HepG2 (cell line): Measurements from ENCODE around the gene OR10A2.

Experiments
- GABPB1 ChIP-seq: IDR thresholded peaks from 2 replicates; pipeline ENCODE4 v1.6.1; 2016; ENCODE audit warnings: mild to moderate bottlenecking, missing genetic modification reagents, moderate library complexity, missing compliant biosample characterization
- IRF2 ChIP-seq: IDR thresholded peaks from 2 replicates; pipeline ENCODE4 v1.6.1; 2018; ENCODE audit warnings: missing genetic modification reagents, missing compliant biosample characterization
- POLR2A ChIP-seq, 2 experiments: IDR thresholded peaks; 2 replicates each; pipeline ENCODE4 v1.6.1; 2011; ENCODE audit warnings: low read depth in 2 of 2, low read length in 2 of 2, mild to moderate bottlenecking in 1 of 2, moderate library complexity in 1 of 2; ENCODE audit not compliant: insufficient read depth in 1 of 2
- SALL2 ChIP-seq: sonication (generic); formaldehyde crosslinking; IDR thresholded peaks from 2 replicates; pipeline ENCODE4 v1.8.1; 2023; ENCODE audit warnings: mild to moderate bottlenecking, missing genetic modification reagents, inconsistent platforms
- YY1 ChIP-seq: IDR thresholded peaks from 2 replicates; pipeline ENCODE4 v1.6.1; 2011; ENCODE audit warnings: low read length, low read depth, moderate library complexity, mild to moderate bottlenecking; ENCODE audit not compliant: insufficient read depth, insufficient replicate concordance
- ZBTB46 ChIP-seq: sonication (generic); formaldehyde crosslinking; IDR thresholded peaks from 2 replicates; pipeline ENCODE4 v1.4.0; 2020; ENCODE audit warnings: mild to moderate bottlenecking, missing genetic modification reagents, borderline replicate concordance
- ZNF124 ChIP-seq: sonication (generic); formaldehyde crosslinking; IDR thresholded peaks from 2 replicates; pipeline ENCODE4 v1.4.0; 2020; ENCODE audit warnings: missing genetic modification reagents
- ZNF180 ChIP-seq: sonication (generic); formaldehyde crosslinking; IDR thresholded peaks from 2 replicates; pipeline ENCODE4 v1.4.0; 2020; ENCODE audit warnings: low read depth, missing genetic modification reagents, borderline replicate concordance
- ZNF839 ChIP-seq: sonication (generic); formaldehyde crosslinking; IDR thresholded peaks from 2 replicates; pipeline ENCODE4 v1.4.0; 2020; ENCODE audit warnings: missing genetic modification reagents, mild to moderate bottlenecking, borderline replicate concordance
- ZSCAN9 ChIP-seq: IDR thresholded peaks from 2 replicates; pipeline ENCODE4 v1.6.1; 2016; ENCODE audit warnings: borderline replicate concordance
- TF ChIP-seq, protein P1 (sequence below): sonication (generic); formaldehyde crosslinking; IDR thresholded peaks from 2 replicates; pipeline ENCODE4 v1.8.1; 2023; ENCODE audit warnings: missing genetic modification reagents, inconsistent platforms, borderline replicate concordance
- TF ChIP-seq, protein P2 (sequence below): sonication (generic); formaldehyde crosslinking; IDR thresholded peaks from 2 replicates; pipeline ENCODE4 v1.8.1; 2023; ENCODE audit warnings: mild to moderate bottlenecking, missing genetic modification reagents

GRCh38 chr11:6834021-6834420 is 28.8 kb upstream of the OR10A2 start:
- TF ChIP-seq ZNF124 (CRISPR knock-in tag): no peak
- no peak for TF ChIP-seq YY1
- TF ChIP-seq POLR2A (IDR thresholded peaks at IDR 0.05; ENCODE audit: insufficient read depth in 1 of 2, low read depth in 2 of 2, low read length in 2 of 2): no peak
- no peak for TF ChIP-seq ZNF839 (CRISPR knock-in tag)
- TF ChIP-seq GABPB1 (CRISPR knock-in tag): no peak
- TF ChIP-seq, protein P1, sequence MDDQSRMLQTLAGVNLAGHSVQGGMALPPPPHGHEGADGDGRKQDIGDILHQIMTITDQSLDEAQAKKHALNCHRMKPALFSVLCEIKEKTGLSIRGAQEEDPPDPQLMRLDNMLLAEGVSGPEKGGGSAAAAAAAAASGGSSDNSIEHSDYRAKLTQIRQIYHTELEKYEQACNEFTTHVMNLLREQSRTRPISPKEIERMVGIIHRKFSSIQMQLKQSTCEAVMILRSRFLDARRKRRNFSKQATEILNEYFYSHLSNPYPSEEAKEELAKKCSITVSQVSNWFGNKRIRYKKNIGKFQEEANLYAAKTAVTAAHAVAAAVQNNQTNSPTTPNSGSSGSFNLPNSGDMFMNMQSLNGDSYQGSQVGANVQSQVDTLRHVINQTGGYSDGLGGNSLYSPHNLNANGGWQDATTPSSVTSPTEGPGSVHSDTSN: no peak
- no peak for TF ChIP-seq SALL2 (CRISPR knock-in tag)
- no peak for TF ChIP-seq ZSCAN9 (CRISPR knock-in tag)
- no peak for TF ChIP-seq ZBTB46 (CRISPR knock-in tag)
- TF ChIP-seq, protein P2, sequence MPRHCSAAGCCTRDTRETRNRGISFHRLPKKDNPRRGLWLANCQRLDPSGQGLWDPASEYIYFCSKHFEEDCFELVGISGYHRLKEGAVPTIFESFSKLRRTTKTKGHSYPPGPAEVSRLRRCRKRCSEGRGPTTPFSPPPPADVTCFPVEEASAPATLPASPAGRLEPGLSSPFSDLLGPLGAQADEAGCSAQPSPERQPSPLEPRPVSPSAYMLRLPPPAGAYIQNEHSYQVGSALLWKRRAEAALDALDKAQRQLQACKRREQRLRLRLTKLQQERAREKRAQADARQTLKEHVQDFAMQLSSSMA (CRISPR knock-in tag): no peak
- no peak for TF ChIP-seq IRF2 (CRISPR knock-in tag)
- TF ChIP-seq ZNF180 (CRISPR knock-in tag): no peak
